ENCODE measurements around the gene MAGI2.

- no peak for TF ChIP-seq POLR2AphosphoS5 (IDR thresholded peaks at IDR 0.05; ENCODE audit: low read depth, low read length)
- no peak for TF ChIP-seq POLR2A (IDR thresholded peaks at IDR 0.05; ENCODE audit: borderline replicate concordance, extremely low read depth, insufficient read depth, insufficient read length)
- TF ChIP-seq JUND (IDR thresholded peaks at IDR 0.05), result no peak
- TF ChIP-seq EZH2 (IDR thresholded peaks at IDR 0.05), result no peak
- TF ChIP-seq CTCF (IDR thresholded peaks at IDR 0.05 in 2 of 3, conservative IDR thresholded peaks at IDR 0.05 in 1 of 3; ENCODE audit: borderline replicate concordance in 1 of 3, insufficient read depth in 1 of 3, low read depth in 2 of 3, low read length in 2 of 3), result no peak
Observed at GRCh38 chr7:78479348-78479747, 974.1 kb downstream of the MAGI2 start.
